Colonic mucosa (tissue), 4 donors: Measurements from ENCODE around the gene KCNT2. TPM values are rescaled to one million over a fixed set of nuclear protein-coding genes. Genes with fewer than 3 reads are reported as not detected.

ENCODE experiments used
- DNase-seq: peaks from one replicate; pipeline ENCODE4 v3.0.0-alpha.2; 2020
- H3K27ac ChIP-seq: fragments of 200-600 bp; one replicate; pipeline ENCODE4 v1.8.0; 2021
- H3K27me3 ChIP-seq: fragments of 200-600 bp; one replicate; pipeline ENCODE4 v1.8.0; 2021
- H3K36me3 ChIP-seq: fragments of 200-600 bp; one replicate; pipeline ENCODE4 v1.8.0; 2021
- H3K4me1 ChIP-seq: fragments of 200-600 bp; one replicate; pipeline ENCODE4 v1.8.0; 2021; ENCODE audit warnings: mild to moderate bottlenecking
- H3K4me3 ChIP-seq: fragments of 200-600 bp; one replicate; pipeline ENCODE4 v1.8.0; 2021
- H3K9ac ChIP-seq, 2 donors: one replicate each; pipeline ENCODE4 v1.7.0; 2013; ENCODE audit warnings: control low read depth in 2 of 2, low read depth in 2 of 2, low read length in 2 of 2
- H3K9me3 ChIP-seq: fragments of 200-600 bp; one replicate; pipeline ENCODE4 v1.8.0; 2021
- intact Hi-C: fragments of 100-400 bp; cut with DNase I; formaldehyde crosslinking; loops from one replicate; pipeline ENCODE4 v1.14.1; 2022
- total RNA-seq, 2 donors: library from RNA; stranded (reverse); fragmentation: NEBNext Ultra II Directional in 1 of 2; extraction: Animal tissue kit (Norgen Biotek cat#: 25700) in 1 of 2; gene quantifications; one replicate each; pipeline ENCODE4 v1.2.1, GENCODE V29; 2021
- TF ChIP-seq, protein P1 (sequence below): fragments of 200-600 bp; IDR thresholded peaks from one replicate; pipeline ENCODE4 v1.8.0; 2022; ENCODE audit warnings: antibody characterized with exemption, mild to moderate bottlenecking
- donor health status: healthy.
- donor health status: DM: no; HTN: no; CAD: no.
- donor health status: DM: no; HTN: no; CAD: no.

The KCNT2 gene
- total RNA-seq, 2 donors from 2014 or later, result 0.56 to 0.82 TPM

DNA sequence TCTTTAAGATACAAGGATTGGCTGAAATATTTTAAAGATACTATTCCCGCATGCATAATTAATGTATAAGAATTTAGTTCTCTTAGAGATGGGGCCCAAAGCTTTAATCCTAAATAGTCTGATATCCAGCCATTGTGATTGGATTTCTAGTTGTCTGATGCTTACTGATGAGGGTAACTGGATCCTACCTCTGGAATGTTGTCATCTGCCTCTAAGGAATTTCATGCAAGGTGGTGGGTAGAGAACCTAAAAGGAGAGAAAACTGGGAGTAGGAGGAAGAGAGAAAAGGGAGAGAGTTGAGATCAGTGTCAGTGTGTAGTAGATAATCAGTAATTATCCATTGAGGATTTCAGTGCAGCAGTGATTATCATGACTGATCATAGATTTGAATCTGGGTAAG is 295.5 kb downstream of the KCNT2 start:
- Histone ChIP-seq H3K4me1 (no peaks in the 10 kb centered on the region), H3K9me3 (no peaks in the 10 kb centered on the region), H3K36me3 (no peaks in the 10 kb centered on the region), H3K4me3 (no peak overlapping the region), H3K27me3 (no peaks in the 10 kb centered on the region), H3K9ac (no peak overlapping the region), H3K27ac (no peak overlapping the region)
- DNase-seq, result no peak
- intact Hi-C loops, result no loop called here
- TF ChIP-seq, protein P1, sequence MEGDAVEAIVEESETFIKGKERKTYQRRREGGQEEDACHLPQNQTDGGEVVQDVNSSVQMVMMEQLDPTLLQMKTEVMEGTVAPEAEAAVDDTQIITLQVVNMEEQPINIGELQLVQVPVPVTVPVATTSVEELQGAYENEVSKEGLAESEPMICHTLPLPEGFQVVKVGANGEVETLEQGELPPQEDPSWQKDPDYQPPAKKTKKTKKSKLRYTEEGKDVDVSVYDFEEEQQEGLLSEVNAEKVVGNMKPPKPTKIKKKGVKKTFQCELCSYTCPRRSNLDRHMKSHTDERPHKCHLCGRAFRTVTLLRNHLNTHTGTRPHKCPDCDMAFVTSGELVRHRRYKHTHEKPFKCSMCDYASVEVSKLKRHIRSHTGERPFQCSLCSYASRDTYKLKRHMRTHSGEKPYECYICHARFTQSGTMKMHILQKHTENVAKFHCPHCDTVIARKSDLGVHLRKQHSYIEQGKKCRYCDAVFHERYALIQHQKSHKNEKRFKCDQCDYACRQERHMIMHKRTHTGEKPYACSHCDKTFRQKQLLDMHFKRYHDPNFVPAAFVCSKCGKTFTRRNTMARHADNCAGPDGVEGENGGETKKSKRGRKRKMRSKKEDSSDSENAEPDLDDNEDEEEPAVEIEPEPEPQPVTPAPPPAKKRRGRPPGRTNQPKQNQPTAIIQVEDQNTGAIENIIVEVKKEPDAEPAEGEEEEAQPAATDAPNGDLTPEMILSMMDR, result no peak

DNA sequence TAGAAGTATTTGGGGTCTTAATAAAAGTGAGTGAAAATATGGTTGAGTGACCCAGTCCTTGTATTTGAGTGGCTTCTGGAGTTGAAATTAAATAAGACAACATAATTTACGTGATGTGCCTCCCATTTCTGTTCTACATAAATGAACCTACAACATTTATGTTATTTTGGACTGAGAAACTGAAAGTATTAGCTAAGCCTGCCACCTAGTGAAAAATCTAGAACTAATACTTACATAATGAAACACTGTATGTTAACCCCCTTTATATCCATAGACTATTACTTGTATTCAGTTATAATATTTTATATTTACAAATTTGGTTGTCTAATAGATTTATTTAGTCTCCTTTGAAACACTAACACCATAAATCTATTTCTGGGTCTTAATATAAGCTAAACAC is 298.9 kb downstream of the KCNT2 start:
- DNase-seq, result no peak
- intact Hi-C loops, result no loop called here
- no peak overlapping the region for H3K4me3 ChIP-seq
- no peaks in the 10 kb centered on the region for H3K4me1 ChIP-seq
- no peaks in the 10 kb centered on the region for H3K36me3 ChIP-seq
- no peaks in the 10 kb centered on the region for H3K27me3 ChIP-seq
- H3K9me3 ChIP-seq, result no peaks in the 10 kb centered on the region
- H3K27ac ChIP-seq, result no peak overlapping the region
- no peak overlapping the region for H3K9ac ChIP-seq
- TF ChIP-seq, protein P1, result no peak

DNA sequence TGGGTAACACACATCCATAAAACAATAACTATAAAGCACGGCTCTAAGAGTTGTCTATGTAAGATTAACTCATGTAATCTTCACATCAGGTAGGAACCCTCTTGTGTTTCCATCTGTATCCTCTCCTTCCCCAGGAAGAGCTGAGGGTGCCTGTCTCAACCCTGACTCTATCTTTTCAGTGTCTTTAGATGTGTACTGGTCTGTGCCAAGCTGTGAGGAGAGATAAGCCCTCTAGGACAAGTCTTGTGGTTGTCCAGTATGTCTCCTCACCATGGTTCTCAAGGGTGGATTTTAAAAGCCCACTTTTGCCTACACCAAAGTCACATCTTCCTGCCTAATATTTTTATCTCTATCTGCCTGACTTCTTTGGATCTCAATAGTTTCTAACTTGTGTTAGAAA is 300.1 kb downstream of the KCNT2 start:
- no peaks in the 10 kb centered on the region for H3K4me1 ChIP-seq
- TF ChIP-seq, protein P1, result no peak
- no peak overlapping the region for H3K9ac ChIP-seq
- no peak overlapping the region for H3K27ac ChIP-seq
- DNase-seq, result no peak
- intact Hi-C loops, result no loop called here
- H3K4me3 ChIP-seq, result no peak overlapping the region
- no peaks in the 10 kb centered on the region for H3K36me3 ChIP-seq
- H3K27me3 ChIP-seq, result no peaks in the 10 kb centered on the region
- no peaks in the 10 kb centered on the region for H3K9me3 ChIP-seq

DNA sequence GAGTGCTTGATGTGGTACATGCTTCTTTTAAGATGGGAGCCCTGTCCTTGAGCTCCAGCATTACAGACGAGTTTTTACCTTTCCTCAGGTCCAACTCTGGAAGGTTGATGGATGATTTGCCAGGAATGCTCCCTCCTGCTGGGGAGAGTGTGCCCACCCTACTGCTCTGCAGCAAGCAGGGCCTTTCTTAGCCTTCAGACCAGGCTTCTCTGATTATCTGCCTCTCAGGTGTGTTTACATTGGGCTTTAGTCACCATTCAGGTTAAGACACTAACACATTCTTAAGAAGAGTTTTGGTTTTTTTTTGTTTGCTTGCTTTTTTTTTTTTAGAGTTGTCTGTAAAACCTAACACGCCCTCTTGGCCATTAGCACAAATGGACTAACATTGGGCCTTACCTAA is 301.8 kb downstream of the KCNT2 start:
- TF ChIP-seq, protein P1, result no peak
- no peak for DNase-seq
- Histone ChIP-seq H3K4me3 (no peak overlapping the region), H3K36me3 (no peaks in the 10 kb centered on the region), H3K9ac (no peak overlapping the region), H3K27me3 (no peaks in the 10 kb centered on the region), H3K4me1 (no peaks in the 10 kb centered on the region), H3K9me3 (no peaks in the 10 kb centered on the region), H3K27ac (no peak overlapping the region)
- intact Hi-C loops, result no loop called here

DNA sequence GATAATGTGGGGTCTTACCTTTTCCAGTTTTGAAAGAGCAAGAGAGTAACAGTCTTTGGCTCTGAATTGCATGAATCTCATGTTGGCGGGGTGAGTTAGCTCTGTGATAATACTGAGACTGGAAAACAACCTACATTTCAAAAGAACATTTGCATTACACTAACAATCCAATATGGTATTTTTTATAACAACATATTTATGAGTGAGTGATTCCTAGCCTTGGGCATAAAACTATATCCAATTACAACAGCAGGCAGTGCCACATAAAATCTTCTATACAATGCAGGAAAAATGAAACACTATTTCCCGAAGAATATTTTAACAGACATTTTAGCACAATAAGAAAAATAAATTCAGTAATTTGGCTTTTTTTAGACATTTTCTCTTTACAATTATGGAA is 303.0 kb downstream of the KCNT2 start:
- DNase-seq, result no peak
- Histone ChIP-seq H3K9ac (no peak overlapping the region), H3K27me3 (no peaks in the 10 kb centered on the region), H3K36me3 (no peaks in the 10 kb centered on the region), H3K4me3 (no peak overlapping the region), H3K27ac (no peak overlapping the region), H3K4me1 (no peaks in the 10 kb centered on the region), H3K9me3 (no peaks in the 10 kb centered on the region)
- TF ChIP-seq, protein P1, result no peak
- intact Hi-C loops, result no loop called here

DNA sequence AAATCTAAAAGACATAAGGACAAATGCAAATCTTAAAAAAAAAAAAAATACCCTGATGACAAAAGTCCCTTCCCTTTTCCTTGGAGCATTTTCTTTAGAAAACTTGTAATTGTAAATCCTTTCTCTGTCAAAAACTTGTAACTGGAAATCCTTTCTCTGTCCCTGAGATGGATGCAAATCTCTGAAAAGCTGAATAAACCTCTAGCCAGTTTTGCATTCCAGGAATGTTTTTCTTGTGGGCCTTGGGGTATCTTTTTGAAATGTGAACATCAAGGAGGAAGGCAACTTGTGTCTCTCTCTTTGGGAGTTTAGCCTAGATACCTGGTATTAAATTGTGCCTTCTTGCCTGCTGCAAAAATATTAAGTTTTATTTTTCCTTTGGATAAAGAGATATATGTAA is 305.3 kb downstream of the KCNT2 start:
- TF ChIP-seq, protein P1, result no peak
- Histone ChIP-seq H3K36me3 (no peaks in the 10 kb centered on the region), H3K4me3 (no peak overlapping the region), H3K27ac (no peak overlapping the region), H3K9ac (no peak overlapping the region), H3K27me3 (no peaks in the 10 kb centered on the region), H3K9me3 (no peaks in the 10 kb centered on the region), H3K4me1 (no peaks in the 10 kb centered on the region)
- intact Hi-C loops, result no loop called here
- DNase-seq, result no peak
